GM19395 (cell line): ENCODE data around the gene LINC01488.

ENCODE experiments used
- ATAC-seq: cut with Tn5 transposase; IDR thresholded peaks from one replicate; pipeline ENCODE4 v1.9.1; 2021; ENCODE audit warnings: mild to moderate bottlenecking, moderate library complexity; ENCODE audit not compliant: unreplicated experiment

Gene LINC01488

DNA sequence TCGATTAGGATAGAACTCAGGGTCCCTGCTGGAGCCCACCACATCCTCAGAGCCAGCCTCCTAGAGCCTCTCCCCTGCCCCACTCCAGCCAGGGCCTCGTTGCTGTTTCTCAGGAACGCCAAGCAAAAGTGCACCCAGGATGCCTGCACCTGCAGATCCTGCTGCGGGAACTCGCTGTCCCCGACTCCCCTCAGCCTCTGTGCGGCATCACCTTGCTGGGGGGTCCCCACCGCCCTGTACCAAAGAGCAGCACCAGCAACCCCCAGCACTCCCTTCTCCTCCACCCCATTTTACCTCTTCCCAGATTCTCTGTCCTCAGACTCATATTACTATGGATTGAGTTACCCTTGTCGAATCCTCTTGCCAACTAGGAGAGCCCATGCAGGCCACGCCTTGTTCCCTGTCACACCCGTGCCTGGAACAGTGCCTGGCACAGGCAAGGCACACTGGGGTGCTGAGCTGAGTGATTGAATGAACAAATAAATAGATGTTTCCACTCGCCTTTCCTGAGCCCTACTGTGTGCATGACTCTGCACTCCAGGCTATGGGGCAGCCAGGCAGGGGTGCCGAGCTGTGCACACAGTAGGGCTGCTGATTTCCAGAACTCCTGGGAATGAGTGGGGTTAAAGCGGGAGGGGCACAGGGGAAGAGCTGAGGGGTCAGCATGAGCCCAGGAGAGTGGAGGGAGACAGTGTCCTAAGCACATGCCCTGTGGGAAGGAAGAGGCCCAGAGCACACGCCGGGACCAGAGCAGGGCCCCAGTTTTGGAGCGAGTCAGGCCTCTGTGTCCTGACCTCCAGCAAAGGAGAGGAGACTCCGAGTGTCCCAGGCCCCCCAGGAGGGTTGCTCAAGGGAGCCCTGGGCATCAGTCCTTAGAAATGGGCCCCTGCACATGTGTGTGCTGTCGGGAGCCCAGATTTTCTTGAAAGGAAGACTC lies 44.3 kb downstream of the LINC01488 start:
- no peak for ATAC-seq

DNA sequence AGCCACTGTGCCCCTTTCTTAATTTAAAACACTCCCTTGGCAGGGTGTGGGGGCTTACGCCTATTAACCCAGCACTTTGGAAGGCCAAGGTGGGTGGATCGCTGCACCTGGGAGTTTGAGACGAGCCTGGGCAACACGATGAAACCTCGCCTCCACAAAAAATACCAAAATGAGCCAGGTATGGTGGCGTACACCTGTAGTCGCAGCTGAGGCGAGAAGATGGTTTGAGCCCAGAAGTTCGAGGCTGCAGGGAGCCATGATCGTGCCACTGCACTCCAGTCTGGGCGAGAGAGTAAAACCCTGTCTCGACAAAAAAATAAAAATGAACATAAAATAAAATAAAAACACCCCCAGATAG lies 45.0 kb downstream of the LINC01488 start:
- ATAC-seq = no peak

DNA sequence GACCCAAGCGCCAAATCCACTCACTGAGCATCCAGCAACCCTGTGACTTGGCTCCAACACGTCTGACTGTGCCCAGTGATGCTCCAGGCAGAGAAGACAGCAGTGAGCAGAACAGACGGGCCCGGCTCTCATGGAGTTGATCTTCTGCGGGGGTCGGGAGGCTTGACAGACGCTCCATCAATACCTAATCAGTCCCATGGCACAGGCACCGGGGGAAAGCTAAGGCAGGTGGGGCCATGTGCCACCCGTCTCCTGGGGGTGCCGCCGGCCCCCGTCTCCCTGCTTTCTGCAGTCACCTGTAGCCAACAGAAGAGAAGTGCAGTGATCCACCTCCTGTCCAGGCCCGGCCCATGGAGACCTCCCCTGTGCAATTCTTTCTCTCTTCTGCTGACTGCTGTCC lies 47.5 kb downstream of the LINC01488 start:
- ATAC-seq = no peak

DNA sequence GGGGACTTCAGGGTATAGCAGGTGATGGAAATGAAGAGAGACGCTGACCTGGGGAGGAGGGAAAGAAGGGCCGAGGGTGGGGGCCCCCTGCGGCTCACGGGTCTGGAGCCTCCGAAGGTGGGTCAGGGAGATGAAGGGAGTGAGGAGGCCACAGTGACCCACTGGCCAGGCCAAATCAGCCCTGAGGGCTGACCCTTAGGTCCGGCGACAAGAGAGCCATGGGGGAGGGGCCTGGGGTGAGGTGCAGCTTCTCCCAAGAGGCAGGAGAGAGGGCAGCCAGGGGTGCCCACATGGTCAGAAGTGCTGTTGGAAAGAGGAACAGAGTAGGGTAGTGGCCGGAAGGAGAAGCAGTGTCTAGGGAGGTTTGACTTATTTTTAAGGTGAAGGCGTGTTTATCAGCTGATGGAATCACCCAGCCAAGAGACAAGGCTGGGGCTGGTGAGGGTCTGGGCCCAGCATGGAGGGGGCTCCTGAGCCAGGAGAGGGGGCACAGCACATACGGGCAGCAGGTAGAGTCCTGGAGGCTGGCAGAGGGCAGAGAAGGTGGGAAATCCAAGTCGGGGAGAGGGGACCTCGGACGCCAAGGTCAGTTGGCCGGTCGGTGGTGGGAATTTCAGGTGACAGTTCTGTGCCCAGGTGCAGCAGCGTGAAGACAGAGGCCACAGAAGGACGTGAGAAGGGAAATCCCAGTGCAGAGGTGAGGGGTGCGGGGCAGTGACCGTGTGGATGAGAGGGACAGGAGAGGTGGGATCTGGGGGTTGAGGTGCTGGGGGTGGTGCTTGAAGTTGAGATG lies 49.0 kb downstream of the LINC01488 start:
- no peak for ATAC-seq

DNA sequence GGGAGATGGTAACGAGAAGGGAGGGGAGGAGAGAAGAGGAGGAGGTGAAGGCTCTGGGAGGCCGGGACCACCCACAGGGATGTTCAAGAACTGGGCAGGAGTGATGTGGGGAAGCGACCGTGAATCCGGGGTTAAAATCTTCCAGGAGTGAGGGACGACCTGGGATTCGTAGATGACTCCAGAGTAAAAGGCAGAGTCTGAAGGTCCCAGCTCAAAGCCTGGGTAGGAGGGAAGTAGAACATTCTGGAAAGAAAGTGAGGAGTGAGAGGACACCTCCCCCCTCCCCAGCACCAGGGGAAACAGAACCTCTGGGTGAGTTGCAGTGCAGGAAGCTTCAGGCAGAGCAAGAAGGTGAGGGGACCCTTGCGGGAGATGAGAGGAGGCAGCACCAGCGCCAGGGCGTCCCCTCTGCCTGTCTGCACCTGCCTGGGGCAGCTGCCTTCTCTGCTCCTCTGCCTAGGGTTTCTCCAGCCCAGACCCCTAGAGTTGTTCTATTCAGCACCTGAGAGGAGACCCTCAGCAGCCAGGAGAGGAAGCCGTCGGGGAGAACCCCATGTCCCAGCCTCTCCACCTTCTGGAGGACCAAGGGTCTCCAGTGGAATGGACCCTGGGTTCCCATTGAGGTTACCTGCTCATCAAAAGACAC lies 49.7 kb downstream of the LINC01488 start:
- ATAC-seq = no peak

DNA sequence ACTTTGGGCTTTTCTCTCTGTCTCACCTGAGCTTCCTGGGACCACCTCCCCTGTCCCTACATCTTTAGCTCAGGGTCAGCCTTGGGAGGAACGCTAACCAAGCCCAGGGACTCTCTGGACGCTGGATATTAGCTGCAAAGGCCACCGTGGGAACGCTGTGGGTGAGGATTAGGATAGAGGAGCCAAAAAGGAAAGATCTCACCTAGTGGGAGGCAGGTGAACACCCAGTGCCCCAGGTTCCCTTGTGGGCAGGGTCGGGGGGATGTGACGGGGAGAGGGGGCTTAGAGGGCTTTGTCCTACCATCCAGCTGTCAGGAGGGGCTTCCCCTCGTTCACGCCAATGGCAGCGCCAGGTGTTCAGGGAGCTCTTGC lies 50.2 kb downstream of the LINC01488 start:
- no peak for ATAC-seq

DNA sequence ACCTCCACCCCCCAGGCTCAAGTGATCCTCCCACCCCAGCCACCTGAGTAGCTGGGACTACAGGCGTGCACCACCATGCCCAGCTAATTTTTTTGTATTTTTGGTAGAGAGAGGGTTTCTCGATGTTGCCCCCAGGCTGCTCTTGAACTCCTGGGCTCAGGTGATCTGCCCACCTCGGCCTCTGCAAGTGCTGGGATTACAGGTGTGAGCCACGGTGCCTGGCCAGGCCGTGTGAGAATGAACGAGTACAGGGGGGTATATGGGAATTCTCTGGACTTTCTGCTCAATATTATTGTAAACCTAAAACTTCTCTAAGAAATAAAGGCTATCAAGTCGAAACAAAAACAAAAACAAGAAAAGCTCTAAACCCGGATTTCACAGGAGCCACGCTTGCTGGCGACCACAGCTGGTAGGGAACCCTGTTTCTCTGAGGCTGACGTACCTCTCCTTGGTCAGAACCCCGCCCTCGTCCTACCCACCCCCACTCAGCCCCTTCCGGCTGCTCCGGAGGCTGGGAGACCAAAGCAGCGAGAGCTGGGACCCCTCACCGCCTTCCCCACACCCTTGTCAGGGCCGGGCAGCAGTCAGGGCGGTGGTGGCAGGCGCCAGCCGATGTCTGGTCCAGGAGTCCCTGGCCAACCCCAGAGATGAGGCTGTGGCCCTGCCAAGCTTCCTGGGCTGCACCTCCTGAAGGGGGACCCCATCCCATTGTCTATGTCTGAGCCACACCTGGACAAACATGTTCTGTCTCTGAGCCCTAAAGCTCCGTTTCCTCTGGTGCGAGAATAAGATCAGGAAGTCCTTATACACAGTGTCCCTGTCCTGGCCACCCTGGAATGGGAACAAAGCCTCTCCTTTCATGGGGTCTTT lies 52.1 kb downstream of the LINC01488 start:
- no peak for ATAC-seq

DNA sequence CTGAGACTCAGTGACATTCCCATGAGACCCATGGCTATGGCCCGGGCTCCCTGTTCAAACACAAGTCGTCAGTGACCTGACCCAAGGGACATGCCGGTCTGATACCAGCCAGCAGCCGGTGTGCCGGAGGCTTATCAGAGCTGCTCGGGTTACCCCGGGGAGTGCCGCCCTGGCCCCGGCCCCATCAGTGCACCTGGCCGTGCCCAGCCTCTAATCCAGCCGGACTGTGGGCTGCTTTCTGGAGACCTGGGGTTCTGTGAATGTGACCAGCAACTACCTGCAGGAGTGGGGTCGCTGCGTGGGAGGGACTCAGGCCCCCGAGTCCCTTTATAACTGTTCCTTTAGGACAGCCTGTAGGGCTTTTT lies 52.7 kb downstream of the LINC01488 start:
- ATAC-seq = no peak

DNA sequence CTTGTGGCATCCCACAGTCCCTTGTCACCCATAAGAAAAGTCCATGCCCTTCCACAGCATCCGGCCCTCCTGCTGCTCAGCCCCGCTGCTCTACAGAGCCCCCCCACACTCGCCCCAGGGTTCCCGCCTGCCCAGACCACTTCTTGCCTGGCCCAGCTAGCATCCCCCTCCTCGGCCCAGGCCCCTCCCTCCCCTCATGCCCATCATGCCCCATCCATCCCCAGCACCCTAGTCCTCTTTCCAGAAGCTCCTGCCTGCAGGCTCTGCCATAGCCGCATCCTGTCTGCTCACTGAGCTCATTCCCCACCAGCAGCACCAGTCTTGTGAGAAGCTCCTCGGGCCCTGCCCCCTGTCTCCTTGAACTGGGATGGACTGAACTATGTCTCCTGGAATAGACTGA lies 54.4 kb downstream of the LINC01488 start:
- no peak for ATAC-seq

DNA sequence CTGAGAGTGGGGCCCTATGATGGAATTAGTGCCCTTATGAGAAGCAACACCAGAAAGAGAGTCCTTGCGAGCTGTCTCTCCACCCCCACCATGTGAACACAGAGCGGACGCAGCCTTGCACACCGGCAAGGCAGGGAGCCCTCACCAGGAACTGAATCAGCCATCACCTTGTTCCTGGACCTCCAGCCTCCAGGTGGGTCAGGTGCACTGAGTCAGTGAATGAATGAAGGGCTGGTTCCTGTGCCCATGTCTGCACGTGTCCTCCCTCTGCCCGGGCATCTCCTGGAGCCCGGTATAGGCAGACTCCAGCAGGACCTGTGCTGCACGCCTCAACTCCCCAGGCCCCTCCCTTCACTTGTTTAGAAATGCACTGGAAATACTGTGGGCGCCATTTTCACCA lies 54.9 kb downstream of the LINC01488 start:
- ATAC-seq = no peak

DNA sequence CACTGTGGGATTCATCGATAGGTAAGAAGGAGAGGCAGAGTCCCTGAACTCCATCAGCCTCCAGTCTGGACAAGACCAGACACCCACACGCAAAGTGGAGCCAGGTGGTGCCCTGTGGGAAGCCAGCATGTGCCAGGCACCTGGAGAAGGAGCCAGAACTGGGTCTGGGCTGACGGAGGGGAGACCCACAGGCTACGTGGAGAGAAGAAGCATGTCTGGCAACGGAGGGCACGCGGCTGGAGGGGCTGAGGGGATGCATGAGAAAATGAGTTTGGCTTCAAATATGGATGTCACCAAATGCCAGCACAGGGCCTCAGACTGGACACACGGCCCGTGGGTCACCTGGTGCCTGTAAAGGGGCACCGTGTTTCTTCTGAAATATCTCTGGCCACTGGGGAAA lies 55.7 kb downstream of the LINC01488 start:
- ATAC-seq = no peak

DNA sequence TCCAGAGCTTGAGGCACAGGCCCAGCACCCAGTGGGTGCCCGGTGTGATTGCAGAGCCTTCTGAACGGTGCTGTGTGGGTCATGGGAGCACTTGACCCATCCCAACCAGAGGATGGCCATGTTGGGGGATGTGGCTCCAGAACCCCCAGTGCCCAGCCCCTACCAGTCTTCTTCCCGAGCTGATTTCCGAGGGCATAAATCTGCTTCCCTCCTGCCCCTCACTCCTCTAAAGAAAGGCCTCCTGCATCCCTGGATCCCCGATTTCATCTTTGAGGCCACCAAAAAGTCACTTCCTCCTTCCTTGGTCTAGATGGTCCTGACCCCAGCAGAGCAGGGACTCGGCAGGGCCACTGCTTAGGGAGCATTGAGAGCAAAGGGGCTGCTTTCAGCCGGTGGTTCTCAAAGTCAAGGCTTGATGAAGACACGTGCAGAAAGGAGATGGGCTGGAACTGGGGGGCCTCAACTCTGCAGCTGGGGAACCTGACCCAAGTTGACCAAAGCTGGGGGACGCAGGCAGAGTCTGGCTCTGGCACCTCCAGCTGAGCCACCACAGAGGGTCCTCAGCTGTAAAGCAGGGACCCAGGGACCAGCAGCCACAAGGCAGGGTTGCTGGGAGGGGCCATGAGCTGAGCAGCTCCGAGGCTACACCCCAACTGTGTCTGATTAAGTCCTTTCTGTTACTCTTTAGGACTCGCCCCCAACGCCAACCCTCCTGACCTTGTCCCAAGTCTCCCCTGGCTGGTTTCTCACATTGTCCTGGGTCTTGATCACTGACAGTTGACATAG lies 56.6 kb downstream of the LINC01488 start:
- no peak for ATAC-seq

DNA sequence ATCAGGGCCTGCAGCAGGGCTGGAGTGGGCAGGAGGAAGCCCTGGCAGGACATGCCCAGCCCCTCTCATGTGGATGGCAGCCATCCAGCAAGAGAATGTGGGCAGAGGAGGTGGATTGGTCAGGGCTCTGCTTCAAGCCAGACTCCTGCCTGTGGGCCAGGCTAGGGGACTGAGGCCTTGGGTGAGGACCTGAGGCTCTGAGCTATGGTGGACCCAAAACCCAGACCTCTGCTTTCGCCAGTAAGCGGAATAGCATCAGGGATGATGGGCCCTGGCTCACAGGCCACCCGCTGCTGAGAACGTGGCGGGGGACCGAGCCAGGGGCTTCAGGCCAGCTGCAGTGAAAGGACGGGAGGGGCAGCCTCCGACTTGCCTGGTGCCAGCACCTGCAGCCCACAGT lies 57.4 kb downstream of the LINC01488 start:
- no peak for ATAC-seq

DNA sequence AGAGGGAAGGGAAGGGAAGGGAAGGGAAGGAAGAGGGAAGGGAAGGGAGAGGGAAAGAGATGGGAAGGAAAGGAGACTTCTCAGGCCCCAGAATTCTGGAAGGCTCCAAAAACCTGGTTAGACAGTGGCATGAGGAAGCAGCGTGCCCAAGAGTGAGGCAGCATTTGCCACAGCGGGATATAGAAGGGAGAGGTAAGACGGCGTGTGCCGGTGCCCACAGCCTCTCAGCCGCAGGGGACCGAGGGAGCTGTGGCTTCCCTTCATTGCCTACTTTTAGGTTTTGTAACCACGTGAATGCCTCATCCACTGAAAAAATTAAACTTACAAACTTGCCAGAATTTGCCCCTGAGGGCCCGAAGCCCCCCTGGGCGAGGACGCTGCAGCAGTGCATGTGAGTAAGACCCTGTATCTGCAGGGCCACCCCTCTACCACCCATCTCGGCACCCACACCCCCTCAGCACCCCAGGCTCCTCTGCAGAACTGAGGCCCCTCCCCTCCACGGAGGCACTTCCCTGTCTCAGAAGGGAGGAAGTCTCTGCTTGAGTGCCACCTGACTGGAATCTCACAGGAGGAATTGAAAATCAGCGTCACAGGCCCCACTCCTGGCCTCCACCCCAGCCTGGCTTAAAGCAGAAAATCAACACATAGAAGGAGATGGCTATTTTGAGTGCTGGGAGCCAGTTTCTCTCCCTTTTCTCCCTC lies 58.1 kb downstream of the LINC01488 start:
- no peak for ATAC-seq

DNA sequence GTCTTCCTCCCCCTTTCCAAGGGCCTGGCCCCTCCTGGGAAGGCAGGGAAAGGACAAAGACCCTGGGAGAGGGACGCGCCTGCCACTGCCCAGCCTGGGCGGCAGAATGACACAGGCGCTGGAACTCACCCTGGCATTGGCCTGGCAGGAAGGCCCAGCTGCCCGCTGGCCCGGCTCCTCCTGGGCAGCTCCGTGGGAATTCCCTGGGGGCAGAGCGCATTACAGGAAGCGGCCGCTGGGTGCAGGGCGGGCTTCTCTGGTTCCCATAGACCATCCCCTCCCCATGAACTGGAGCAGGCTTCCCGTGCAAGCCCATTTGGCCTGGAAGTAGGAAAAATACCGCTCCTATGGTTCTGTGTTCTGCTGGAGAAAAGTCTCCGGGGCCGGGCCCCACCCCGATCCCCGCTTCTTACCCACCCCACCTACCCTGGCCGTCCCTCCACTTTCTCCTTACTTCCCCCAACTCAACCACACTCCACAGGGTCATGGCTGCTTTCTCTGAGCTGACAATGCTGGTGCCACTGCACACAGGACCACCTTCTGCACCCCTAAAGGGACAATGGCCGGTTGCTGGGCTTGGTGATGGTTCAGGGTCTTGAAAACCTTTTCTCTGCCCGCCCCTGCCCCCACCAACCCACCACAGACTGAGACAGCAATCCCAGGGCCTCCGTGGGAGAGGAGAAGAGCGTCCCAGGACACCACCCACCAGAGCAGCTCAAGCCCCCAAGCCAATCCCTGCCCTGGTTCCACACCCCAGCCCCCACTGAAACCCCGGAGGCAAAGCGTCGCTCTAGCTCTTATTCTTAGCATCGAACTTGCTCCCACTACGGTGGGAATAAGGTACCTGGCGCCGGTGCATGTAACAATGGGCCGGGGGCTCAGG lies 58.9 kb downstream of the LINC01488 start:
- no peak for ATAC-seq

DNA sequence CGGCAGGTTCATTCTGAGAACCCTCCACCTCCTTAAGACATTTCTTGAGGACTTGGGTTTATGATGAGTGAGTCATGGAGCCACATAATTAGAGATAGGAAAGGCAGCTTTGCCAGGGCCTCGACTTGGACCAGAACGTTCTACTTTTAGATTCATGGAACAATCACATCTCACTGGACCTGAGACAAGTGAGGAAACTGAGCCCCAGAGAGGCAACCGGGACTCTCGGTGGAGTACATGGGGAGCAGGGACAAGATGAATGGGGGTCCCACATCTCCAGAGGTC lies 59.5 kb downstream of the LINC01488 start:
- no peak for ATAC-seq

DNA sequence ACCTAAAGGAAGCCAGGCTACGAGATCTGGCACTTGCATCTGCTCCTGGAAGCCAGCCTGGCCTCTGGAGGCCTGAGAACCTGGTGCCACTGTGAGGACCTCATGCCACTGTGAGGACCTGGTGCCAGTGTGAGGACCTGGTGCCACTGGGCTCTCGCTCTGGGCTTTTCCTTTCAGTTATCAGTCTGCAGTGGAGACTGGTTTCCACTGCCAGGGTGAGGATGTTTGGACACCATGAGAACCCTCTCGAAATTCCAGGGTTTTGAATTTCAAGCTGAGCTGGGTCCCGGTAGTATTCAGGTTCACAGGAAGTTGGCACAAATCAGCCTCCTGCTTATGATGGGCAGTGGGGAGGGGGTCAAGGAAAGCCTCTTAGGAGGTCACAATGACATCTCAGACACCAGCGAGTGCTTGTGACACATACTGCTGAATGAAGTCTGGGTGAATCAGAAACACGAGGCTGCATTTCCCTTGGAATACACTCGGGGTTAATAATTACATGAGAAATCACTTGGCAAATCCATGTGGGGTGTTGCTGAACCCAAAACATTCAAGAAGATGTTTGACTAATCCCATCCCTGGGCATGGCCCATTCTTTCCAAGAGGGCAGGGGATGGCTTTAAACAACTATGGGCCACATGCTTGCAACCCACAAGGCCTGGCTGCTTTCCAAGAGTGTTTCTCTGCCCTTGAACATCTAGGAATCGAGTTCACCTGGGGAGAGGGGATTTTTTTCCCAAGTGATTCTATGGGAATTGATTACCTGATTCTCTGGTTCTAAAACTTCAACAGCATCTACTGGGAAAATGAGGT lies 60.2 kb downstream of the LINC01488 start:
- ATAC-seq = no peak
